Keratinocyte (primary cell): ENCODE data around the gene TMEM107. TPM values are rescaled to one million over a fixed set of nuclear protein-coding genes. Genes with fewer than 3 reads are reported as not detected.

Experiments
- DNase-seq: peaks from one replicate; pipeline ENCODE4 v3.0.0-alpha.2; 2011; ENCODE audit warnings: low read depth, missing footprints, low spot score
- FAIRE-seq: peaks from 2 replicates; lab custom pipeline; 2011; peaks lifted over from hg19 to GRCh38; lab: Jason Lieb, UNC
- H2AFZ ChIP-seq: 2 replicates; pipeline ENCODE4 v1.6.0; 2012; ENCODE audit warnings: low read length, control low read depth, inconsistent platforms; ENCODE audit not compliant: control insufficient read depth
- H3K27ac ChIP-seq: 2 replicates; pipeline ENCODE4 v1.5.1; 2011; ENCODE audit warnings: low read length; ENCODE audit not compliant: control insufficient read depth, insufficient read depth
- H3K27me3 ChIP-seq: 3 replicates; pipeline ENCODE4 v1.6.0; 2011; ENCODE audit warnings: low read length; ENCODE audit not compliant: control insufficient read depth, insufficient read depth; ENCODE audit errors: extremely low read depth
- H3K36me3 ChIP-seq, 2 experiments: 2 replicates in 1 of 2; 3 replicates in 1 of 2; pipeline ENCODE4 v1.5.1; 2011; ENCODE audit warnings: low read length in 2 of 2, mild to moderate bottlenecking in 1 of 2; ENCODE audit not compliant: control insufficient read depth in 2 of 2, insufficient read depth in 2 of 2; ENCODE audit errors: extremely low read depth in 1 of 2
- H3K4me1 ChIP-seq: 3 replicates; pipeline ENCODE4 v1.5.1; 2011; ENCODE audit warnings: low read length; ENCODE audit not compliant: control insufficient read depth, insufficient read depth; ENCODE audit errors: extremely low read depth
- H3K4me2 ChIP-seq: 3 replicates; pipeline ENCODE4 v1.6.0; 2011; ENCODE audit warnings: low read depth, low read length; ENCODE audit not compliant: control insufficient read depth, insufficient read depth; ENCODE audit errors: extremely low read depth
- H3K4me3 ChIP-seq, 3 experiments: fragments of 200-600 bp in 1 of 3; sonication (generic) in 1 of 3; 2 replicates in 2 of 3; 3 replicates in 1 of 3; pipeline ENCODE4 v1.5.1; 2011 to 2016; ENCODE audit warnings: low read length in 3 of 3, mild to moderate bottlenecking in 3 of 3, control low read depth in 2 of 3, inconsistent platforms in 1 of 3, low read depth in 1 of 3, mixed read lengths in 1 of 3, mixed run types in 1 of 3, moderate library complexity in 1 of 3; ENCODE audit not compliant: control insufficient read depth in 2 of 3, insufficient read depth in 2 of 3; ENCODE audit errors: extremely low read depth in 1 of 3
- H3K79me2 ChIP-seq: 2 replicates; pipeline ENCODE4 v1.6.0; 2012; ENCODE audit warnings: low read length; ENCODE audit not compliant: control insufficient read depth, insufficient read depth
- H3K9ac ChIP-seq: 3 replicates; pipeline ENCODE4 v1.6.0; 2011; ENCODE audit warnings: low read length; ENCODE audit not compliant: control insufficient read depth, insufficient read depth; ENCODE audit errors: extremely low read depth
- H3K9me1 ChIP-seq: 3 replicates; pipeline ENCODE4 v1.6.0; 2011; ENCODE audit warnings: low read length; ENCODE audit not compliant: control insufficient read depth, insufficient read depth; ENCODE audit errors: extremely low read depth
- H3K9me3 ChIP-seq: 2 replicates; pipeline ENCODE4 v1.5.1; 2012; ENCODE audit warnings: low read depth, low read length; ENCODE audit not compliant: control insufficient read depth
- H4K20me1 ChIP-seq: 3 replicates; pipeline ENCODE4 v1.6.0; 2011; ENCODE audit warnings: low read length; ENCODE audit not compliant: control insufficient read depth, insufficient read depth; ENCODE audit errors: extremely low read depth
- CTCF ChIP-seq, 3 experiments: IDR thresholded peaks in 1 of 3; conservative IDR thresholded peaks in 1 of 3; optimal IDR thresholded peaks in 1 of 3; 2 replicates in 2 of 3; 3 replicates in 1 of 3; pipeline versions ENCODE3 to v1.5.1; 2011; ENCODE audit warnings: low read length in 3 of 3, mild to moderate bottlenecking in 3 of 3, moderate library complexity in 2 of 3, control low read depth in 1 of 3, inconsistent platforms in 1 of 3; ENCODE audit not compliant: insufficient read depth in 2 of 3; ENCODE audit errors: extremely low read depth in 1 of 3
- EZH2 ChIP-seq: IDR thresholded peaks from one replicate; pipeline ENCODE4 v1.6.1; 2012; ENCODE audit warnings: inconsistent platforms, mild to moderate bottlenecking, low read length, moderate library complexity
- dilution Hi-C: fragments of 300-500 bp; cut with MboI; formaldehyde crosslinking; loops from one replicate; pipeline ENCODE4 v1.7.0; 2020; ENCODE audit warnings: low sequenced_read_pairs; ENCODE audit not compliant: extremely low pct_ligation_motif_present
- polyA plus RNA-seq, 5 experiments: library from polyadenylated mRNA; depleted of rRNA in 3 of 5; stranded (reverse) in 3 of 5; stranded (forward) in 1 of 5; unstranded in 1 of 5; fragments of >200 nt; gene quantifications; 1 replicate in 1 of 5; 2 replicates in 3 of 5; 3 replicates in 1 of 5; pipeline versions ENCODE4 v1.2.1 to v1.2.3, GENCODE V29; 2011 to 2012; ENCODE audit warnings: missing spikeins in 2 of 5, low read depth in 1 of 5, low replicate concordance in 1 of 5

The TMEM107 gene
- polyA plus RNA-seq, 1 donor (not counting 4 experiments of a cell fraction or from before 2014, with no cell fraction given), result 19.0 TPM

GRCh38 chr17:8164815-8165131, 11.4 kb downstream of the TMEM107 start:
- H3K9ac ChIP-seq, result no peak overlapping the region
- FAIRE-seq (no peak), DNase-seq (no peak)
- H3K9me3 ChIP-seq, result no peaks in the 10 kb centered on the region
- H2AFZ ChIP-seq, result peak overlapping the region; percentile 58
- H3K27ac ChIP-seq, result peak overlapping the region; percentile 14
- peaks cover 35% of the 10 kb centered on the region for H3K4me1 ChIP-seq
- dilution Hi-C loops, result no loop called here
- H3K27me3 ChIP-seq, result no peaks in the 10 kb centered on the region
- H3K36me3 ChIP-seq, result peaks cover 9 to 16% of the 10 kb centered on the region in 2 experiments
- H3K4me2 ChIP-seq, result peak overlapping the region; percentile 22
- H3K4me3 ChIP-seq, result no peak overlapping the region
- no peaks in the 10 kb centered on the region for H3K9me1 ChIP-seq
- peaks cover 16% of the 10 kb centered on the region for H3K79me2 ChIP-seq
- TF ChIP-seq CTCF (optimal IDR thresholded peaks at IDR 0.05 in 1 of 3, IDR thresholded peaks at IDR 0.05 in 1 of 3, conservative IDR thresholded peaks at IDR 0.05 in 1 of 3; ENCODE audit: extremely low read depth in 1 of 3, insufficient read depth in 2 of 3, low read length in 3 of 3), result no peak
- TF ChIP-seq EZH2, result no peak
- no peaks in the 10 kb centered on the region for H4K20me1 ChIP-seq

- no peak for FAIRE-seq
- H3K27ac ChIP-seq, result peak overlapping the region; percentile 14
Measured at GRCh38 chr17:8163978-8164814, 12.0 kb downstream of the TMEM107 start.

More at GRCh38 chr17:8163978-8164814, 12.0 kb downstream of the TMEM107 start:
- no peaks in the 10 kb centered on the region for H3K9me3 ChIP-seq
- peaks cover 35% of the 10 kb centered on the region for H3K4me1 ChIP-seq
- no peaks in the 10 kb centered on the region for H4K20me1 ChIP-seq
- H2AFZ ChIP-seq, result peak overlapping the region; percentile 58
- peaks cover 18% of the 10 kb centered on the region for H3K79me2 ChIP-seq
- peak overlapping the region in 1 of 3 experiments; percentile 5 for H3K4me3 ChIP-seq
- no peaks in the 10 kb centered on the region for H3K27me3 ChIP-seq
- peak overlapping the region; percentile 41 for H3K4me2 ChIP-seq
- peak overlapping the region; percentile 78 for H3K9ac ChIP-seq
- H3K9me1 ChIP-seq, result no peaks in the 10 kb centered on the region
- H3K36me3 ChIP-seq, result peaks cover 12 to 22% of the 10 kb centered on the region in 2 experiments
- TF ChIP-seq EZH2 (no peak), CTCF (optimal IDR thresholded peaks at IDR 0.05 in 1 of 3, IDR thresholded peaks at IDR 0.05 in 1 of 3, conservative IDR thresholded peaks at IDR 0.05 in 1 of 3; ENCODE audit: extremely low read depth in 1 of 3, insufficient read depth in 2 of 3, low read length in 3 of 3) (no peak)
- dilution Hi-C loops, result no loop called here
- no peak for DNase-seq
